Measurements from ENCODE around the gene TDRD9. TPM values are rescaled to one million over a fixed set of nuclear protein-coding genes. Genes with fewer than 3 reads are reported as not detected.

Gene TDRD9, protein sequence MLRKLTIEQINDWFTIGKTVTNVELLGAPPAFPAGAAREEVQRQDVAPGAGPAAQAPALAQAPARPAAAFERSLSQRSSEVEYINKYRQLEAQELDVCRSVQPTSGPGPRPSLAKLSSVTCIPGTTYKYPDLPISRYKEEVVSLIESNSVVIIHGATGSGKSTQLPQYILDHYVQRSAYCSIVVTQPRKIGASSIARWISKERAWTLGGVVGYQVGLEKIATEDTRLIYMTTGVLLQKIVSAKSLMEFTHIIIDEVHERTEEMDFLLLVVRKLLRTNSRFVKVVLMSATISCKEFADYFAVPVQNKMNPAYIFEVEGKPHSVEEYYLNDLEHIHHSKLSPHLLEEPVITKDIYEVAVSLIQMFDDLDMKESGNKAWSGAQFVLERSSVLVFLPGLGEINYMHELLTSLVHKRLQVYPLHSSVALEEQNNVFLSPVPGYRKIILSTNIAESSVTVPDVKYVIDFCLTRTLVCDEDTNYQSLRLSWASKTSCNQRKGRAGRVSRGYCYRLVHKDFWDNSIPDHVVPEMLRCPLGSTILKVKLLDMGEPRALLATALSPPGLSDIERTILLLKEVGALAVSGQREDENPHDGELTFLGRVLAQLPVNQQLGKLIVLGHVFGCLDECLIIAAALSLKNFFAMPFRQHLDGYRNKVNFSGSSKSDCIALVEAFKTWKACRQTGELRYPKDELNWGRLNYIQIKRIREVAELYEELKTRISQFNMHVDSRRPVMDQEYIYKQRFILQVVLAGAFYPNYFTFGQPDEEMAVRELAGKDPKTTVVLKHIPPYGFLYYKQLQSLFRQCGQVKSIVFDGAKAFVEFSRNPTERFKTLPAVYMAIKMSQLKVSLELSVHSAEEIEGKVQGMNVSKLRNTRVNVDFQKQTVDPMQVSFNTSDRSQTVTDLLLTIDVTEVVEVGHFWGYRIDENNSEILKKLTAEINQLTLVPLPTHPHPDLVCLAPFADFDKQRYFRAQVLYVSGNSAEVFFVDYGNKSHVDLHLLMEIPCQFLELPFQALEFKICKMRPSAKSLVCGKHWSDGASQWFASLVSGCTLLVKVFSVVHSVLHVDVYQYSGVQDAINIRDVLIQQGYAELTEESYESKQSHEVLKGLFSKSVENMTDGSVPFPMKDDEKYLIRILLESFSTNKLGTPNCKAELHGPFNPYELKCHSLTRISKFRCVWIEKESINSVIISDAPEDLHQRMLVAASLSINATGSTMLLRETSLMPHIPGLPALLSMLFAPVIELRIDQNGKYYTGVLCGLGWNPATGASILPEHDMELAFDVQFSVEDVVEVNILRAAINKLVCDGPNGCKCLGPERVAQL (N-terminal part only)
- polyA plus RNA-seq (2011; rRNA removed) (1.3 and 2.2 TPM in 2 replicates), polyA minus RNA-seq (2011; rRNA and poly(A)+ RNA removed) (3.0 and 3.6 TPM in 2 replicates)

GRCh38 chr14:103928011-103928890 lies at the start of gene TDRD9:
Gene TDRD9 (plus strand): TSS chr14:103928456. CDS start chr14:103928510, 54 bp downstream.
- ChIA-PET CTCF (interaction anchor here (1.4 kb wide), 1 partner anchor 14 kb away, joined by 4 read pairs; the partner anchor contains the start of gene RD3L), POLR2A (no interaction called here)
- TF ChIP-seq CTCF (IDR thresholded peaks at IDR 0.05; ENCODE audit: insufficient read depth, low read depth, low read length), result no peak
- DNase-seq (ENCODE audit: low read depth), result no peak
- H3K36me3 ChIP-seq (ENCODE audit: control insufficient read depth, insufficient read depth, low read length), result no peaks in the 10 kb centered on the region
- H3K4me3 ChIP-seq (ENCODE audit: low read depth, low read length), result peak within 1 kb of the TSS; percentile 27; the same call in 1 of the 2 replicates
- H3K27me3 ChIP-seq (ENCODE audit: control insufficient read depth, insufficient read depth, low read length), result peaks cover 1% of the 10 kb centered on the region; the same call in 1 of the 2 replicates

DNA sequence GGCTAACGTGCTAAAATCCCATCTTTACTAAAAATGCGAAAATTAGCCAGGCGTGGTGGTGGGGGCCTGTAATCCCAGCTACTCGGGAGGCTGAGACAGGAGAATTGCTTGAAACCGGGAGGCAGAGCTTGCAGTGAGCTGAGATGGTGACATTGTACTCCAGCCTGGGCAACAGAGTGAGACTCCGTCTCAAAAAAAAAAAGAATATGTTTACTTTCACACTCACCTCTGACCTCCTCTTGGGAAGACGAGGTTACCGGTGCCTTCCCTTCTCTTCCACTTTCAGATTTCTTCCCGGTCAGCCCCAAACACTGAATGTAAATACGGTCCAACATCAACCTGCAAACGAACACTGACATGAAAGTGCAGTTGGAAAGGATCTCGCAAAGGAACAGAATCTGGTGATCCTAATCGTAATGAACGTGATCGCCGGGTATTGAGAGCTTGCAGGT lies 49.1 kb upstream of the TDRD9 start:
- TF ChIP-seq CTCF (IDR thresholded peaks at IDR 0.05; ENCODE audit: insufficient read depth, low read depth, low read length), result no peak
- no peaks in the 10 kb centered on the region for H3K36me3 ChIP-seq (ENCODE audit: control insufficient read depth, insufficient read depth, low read length)
- ChIA-PET POLR2A (no interaction called here), CTCF (interaction anchor here (0.7 to 1.6 kb wide), 2 partner anchors 11 to 71 kb away, joined by 3 to 4 read pairs; no protein-coding TSS in a partner anchor)
- no peak for DNase-seq (ENCODE audit: low read depth)
- no peak overlapping the region for H3K4me3 ChIP-seq (ENCODE audit: low read depth, low read length)
- H3K27me3 ChIP-seq (ENCODE audit: control insufficient read depth, insufficient read depth, low read length), result peaks cover 6% of the 10 kb centered on the region; the same call in 1 of the 2 replicates

GRCh38 chr14:103879570-103880347 lies 48.5 kb upstream of the TDRD9 start:
- no peak for DNase-seq (ENCODE audit: low read depth)
- ChIA-PET CTCF (interaction anchor here (0.7 to 1.9 kb wide), 3 partner anchors 10 to 71 kb away, joined by 3 to 9 read pairs (median 4); no protein-coding TSS in a partner anchor), POLR2A (interaction anchor here (0.6 kb wide), 1 partner anchor 340 kb away, joined by 4 read pairs; no protein-coding TSS in a partner anchor)
- Histone ChIP-seq H3K27me3 (ENCODE audit: control insufficient read depth, insufficient read depth, low read length) (peaks cover 6% of the 10 kb centered on the region; the same call in 1 of the 2 replicates), H3K36me3 (ENCODE audit: control insufficient read depth, insufficient read depth, low read length) (no peaks in the 10 kb centered on the region), H3K4me3 (ENCODE audit: low read depth, low read length) (0 out of 2 replicates have a peak overlapping the region, but pooled peaks have one; percentile 13)
- TF ChIP-seq CTCF (IDR thresholded peaks at IDR 0.05; ENCODE audit: insufficient read depth, low read depth, low read length), result no peak
